GM12892 (cell line): Measurements from ENCODE around the gene GPA33.

Source experiments
- POLR2A ChIP-seq: IDR thresholded peaks from 2 replicates; pipeline ENCODE4 v1.6.1; 2011; ENCODE audit warnings: low read depth, low read length, control low read depth
- POLR2AphosphoS5 ChIP-seq: IDR thresholded peaks from 2 replicates; pipeline ENCODE4 v1.6.1; 2011; ENCODE audit warnings: low read depth, low read length, control low read depth

DNA sequence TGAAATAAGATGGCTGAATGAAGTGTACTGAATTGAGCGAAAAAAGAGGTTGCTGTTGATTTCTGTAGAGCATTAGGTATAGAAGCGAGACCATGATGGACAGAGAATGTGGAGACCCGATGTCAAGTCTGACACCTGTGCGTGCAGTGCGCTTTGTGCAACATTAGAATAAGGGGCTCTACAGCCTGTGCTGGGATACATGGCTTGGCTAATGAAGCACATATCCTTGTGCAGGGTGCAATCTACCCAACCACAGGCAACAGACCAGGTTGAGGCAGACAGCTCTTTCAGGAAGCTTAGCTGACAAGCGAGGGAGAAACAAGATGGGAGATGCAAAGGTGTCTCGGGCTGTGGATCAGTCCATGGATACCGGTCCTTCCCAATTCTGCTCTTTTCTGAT lies 18.9 kb downstream of the GPA33 start:
- TF ChIP-seq POLR2A (no peak), POLR2AphosphoS5 (no peak)
